NCI-H82 (cell line): Measurements from ENCODE around the gene TTLL7.

Source experiments
- DNase-seq: peaks from one replicate; lab custom pipeline; 2025; lab: John Stamatoyannopoulos, UW

Gene TTLL7

GRCh38 chr1:83883979-83884378 is 115.0 kb downstream of the TTLL7 start:
- no peak for DNase-seq

DNA sequence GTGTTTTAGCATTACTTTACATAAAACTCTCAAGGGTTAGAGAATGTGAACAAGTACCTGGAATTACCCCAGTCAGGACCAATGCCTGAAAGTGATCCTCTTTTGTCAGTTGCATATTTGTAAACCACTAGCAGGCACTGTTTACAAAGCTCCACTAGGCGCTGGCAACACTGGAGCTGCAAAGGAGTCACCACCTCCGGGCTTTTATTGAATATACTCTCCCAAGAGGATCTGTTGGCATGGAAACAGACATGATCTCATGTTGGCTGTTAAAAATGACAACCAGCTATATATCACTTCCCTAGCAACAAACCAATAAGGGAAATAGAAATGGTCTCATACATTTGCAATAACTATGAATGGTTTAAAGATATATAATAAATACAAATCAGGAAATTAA is 116.0 kb downstream of the TTLL7 start:
- DNase-seq = peak; percentile 42

- no peak for DNase-seq
Observed at GRCh38 chr1:83872515-83872914, 126.4 kb downstream of the TTLL7 start.

- no peak for DNase-seq
Observed at GRCh38 chr1:83864991-83865390, 133.9 kb downstream of the TTLL7 start.

- DNase-seq = no peak
Observed at GRCh38 chr1:83860490-83861221, 138.3 kb downstream of the TTLL7 start.

DNA sequence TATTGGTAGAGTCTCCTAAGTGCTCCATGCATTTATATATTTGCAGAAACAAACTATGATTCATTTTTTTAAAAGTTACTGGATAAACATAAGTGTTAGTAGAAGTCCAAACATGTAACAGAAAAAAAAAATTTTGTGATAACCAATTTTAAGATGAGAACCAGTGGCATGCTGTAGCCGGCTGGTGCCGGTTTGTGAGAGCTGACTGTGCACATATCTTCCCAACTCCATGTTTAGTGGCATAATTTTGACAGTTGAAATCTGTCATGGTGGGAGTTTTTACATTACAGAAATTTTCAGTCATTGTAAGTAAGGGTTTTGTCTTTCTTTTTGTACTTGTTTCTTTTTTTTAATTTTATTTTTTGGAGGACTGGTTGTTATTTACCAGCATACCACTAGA is 141.2 kb downstream of the TTLL7 start:
- no peak for DNase-seq

DNA sequence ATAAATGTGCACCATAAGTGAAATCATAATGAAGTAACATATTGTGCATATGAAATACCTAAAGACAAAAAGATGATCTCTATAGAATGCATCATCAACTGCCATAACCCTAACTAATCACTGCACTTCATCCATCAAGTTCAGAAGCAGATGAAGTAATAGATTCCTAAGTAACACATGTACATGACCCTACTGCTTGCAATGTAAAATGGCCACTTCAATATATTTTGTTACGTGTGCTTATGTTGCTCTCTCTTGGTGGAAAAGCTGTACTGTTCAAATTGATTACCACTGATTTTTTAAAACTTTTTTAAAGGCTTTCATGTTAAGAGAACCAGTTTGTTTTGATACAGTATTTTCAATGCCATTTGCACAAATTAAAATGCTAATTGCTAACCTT is 141.8 kb downstream of the TTLL7 start:
- peak; percentile 46 for DNase-seq

DNA sequence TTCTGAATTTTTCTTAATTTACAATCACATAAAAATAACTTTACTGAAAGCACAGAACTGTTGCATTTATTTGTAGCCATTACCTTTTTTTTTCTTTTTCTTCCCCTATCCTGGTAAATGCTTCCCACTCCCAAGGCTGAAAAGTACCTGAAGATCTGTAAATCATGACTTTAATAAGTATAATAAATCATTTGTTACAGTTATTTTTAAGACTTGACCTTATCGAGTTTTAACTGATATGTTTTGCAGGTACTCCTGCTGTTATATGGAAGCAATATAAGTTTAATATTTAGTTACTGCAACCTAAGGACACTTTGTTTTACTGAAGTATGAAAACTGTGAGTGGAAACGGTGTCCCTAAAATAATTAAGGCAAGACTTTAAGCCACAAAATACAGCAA is 142.6 kb downstream of the TTLL7 start:
- DNase-seq = no peak

- DNase-seq = peak; percentile 35
Observed at GRCh38 chr1:83854456-83854855, 144.5 kb downstream of the TTLL7 start.

DNA sequence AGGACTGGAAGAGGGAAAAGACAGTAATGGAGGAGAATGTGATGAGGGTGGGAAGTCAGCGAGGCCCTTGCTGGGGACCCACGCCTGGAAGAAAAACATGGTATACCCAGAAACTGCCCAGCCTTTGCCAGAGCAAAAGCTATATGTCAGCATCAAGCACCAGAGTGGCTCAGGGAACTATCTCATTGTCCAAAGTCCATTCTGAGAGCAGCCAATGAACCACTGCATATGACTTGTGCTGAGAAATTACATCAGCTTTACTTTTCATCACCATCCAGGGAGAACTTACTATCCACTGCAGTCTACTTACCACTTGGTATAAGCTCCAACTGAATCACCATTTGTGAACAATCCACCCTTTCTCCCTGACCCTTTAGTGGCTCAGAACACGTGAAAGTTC is 148.1 kb downstream of the TTLL7 start:
- DNase-seq = no peak

- no peak for DNase-seq
Observed at GRCh38 chr1:83849191-83850061, 149.5 kb downstream of the TTLL7 start.

GRCh38 chr1:83846138-83846537 is 152.8 kb downstream of the TTLL7 start:
- peak; percentile 97 for DNase-seq

- no peak for DNase-seq
Observed at GRCh38 chr1:83845437-83846071, 153.4 kb downstream of the TTLL7 start.

GRCh38 chr1:83844546-83844945 is 154.4 kb downstream of the TTLL7 start:
- DNase-seq = peak; percentile 59

DNA sequence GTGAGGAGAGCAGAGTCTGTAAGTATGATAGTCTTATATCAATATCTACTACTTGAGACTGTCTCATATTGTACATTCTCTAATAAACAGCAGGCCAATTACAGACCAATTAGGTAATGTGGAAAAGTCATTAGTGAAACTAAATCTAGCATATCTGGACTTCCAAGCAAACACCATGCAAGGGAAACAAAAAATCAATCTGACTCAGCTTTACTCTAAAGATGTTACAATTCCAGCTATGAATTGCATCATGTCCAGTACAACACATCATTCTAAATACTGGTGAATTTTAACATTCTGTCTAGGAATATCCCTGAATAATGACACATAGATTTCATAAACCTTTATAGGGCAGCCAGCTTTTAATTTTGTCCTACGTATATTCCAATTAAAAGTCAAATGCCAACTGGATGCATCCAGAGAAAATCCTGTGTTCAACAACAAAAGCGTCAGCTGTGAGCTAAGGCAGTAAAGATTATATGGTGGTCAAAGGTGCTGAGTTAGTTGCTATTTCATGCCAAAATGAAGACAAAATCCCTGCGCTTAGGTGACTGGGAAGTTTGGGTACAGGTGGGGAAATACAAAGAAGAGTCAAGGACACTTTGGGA is 159.3 kb downstream of the TTLL7 start:
- no peak for DNase-seq

DNA sequence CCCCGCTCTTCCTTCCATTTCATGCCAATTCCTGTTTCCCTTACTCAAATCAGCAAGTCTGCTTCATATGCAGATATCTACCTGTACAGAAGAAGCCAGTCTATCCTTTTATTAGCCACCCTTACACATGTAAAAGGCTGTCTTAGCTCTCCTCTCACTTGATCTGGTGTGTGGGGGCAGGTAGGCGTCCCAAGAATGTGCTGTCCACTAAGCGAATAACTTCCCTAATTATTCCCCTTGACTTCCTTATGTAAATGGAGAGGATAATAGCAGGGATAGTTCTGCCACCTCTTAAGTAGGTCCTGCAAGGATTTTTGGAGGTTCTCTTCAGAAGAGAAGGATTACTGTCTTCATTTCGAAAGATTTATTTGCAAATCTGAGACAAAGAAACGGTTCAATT is 160.4 kb downstream of the TTLL7 start:
- no peak for DNase-seq

DNA sequence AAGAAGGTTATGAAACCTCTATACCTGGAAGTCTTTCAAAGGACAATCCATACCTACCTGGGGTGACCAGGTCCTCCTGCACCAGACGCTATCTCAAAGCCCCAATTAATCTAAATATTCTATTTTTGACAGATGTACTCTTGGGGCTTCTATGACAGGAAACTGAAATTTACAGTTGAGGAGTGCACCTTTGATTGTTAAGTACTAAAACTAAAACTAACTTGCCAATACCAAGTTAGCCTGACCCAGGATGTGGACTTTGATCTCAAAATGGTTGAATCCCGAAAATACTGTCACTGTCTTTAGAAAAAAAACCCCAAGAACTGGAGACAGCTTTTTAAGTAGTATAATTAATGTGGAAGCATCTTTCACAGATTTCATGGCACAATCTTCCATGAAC is 162.4 kb downstream of the TTLL7 start:
- no peak for DNase-seq

- DNase-seq = no peak
Observed at GRCh38 chr1:83834621-83835264, 164.2 kb downstream of the TTLL7 start.

DNA sequence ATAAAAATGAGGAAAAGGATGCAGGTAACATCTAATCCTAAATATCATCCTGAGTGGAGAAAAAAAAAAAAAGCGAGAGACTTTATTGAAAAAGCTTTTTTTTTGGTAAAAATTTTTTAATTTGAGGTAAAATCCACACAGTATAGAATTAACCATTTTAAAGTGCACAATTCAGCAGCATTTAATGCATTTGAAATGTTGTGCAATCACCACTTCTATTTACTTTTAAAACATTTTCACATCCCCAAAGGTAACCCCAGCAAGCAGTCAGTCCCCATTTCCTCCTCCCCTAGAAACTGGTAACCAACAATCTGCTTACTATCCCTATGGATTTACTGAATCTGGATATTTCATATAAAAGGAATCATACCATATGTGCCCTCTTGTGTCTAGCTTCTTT is 166.7 kb downstream of the TTLL7 start:
- DNase-seq = no peak

GRCh38 chr1:83829106-83829505 is 169.8 kb downstream of the TTLL7 start:
- peak; percentile 85 for DNase-seq

DNA sequence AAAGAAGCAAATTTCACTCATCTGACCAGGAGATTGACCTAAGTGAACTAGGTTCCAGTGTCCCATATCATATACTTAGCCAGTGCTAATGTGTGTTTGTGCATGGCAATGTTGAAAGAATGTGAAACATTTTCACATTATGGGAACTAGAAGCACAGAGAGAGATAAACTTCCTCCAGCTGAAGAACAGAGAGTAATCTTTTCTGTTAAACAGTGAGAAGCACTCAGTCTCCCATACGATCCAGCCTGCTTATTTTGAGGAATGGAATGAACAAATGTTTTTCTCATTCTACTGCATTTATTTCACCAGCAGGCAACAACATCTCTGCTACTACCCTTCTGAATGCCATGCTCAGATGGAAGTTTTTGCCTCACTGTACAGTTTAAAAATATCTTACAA is 170.5 kb downstream of the TTLL7 start:
- no peak for DNase-seq

DNA sequence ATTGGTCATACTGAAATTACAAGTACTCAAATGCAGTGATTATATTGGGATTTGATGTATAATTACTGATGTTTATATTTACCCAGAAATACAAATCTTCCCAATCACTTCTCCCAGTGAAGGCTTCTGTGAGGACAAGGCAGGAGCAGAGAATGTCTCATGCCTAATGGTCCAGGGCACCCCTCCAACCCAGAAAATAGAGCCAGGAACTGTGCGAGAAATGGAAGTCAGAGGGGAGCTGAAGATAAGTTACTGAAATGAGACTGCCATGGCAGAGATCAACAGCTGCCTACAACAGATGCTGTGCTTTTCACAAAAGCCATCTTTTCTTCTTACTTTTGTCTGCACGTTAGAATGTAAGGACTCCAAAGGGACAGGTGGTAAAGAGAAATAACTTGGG is 171.2 kb downstream of the TTLL7 start:
- no peak for DNase-seq
